Smooth muscle cell (in vitro differentiated cells): ENCODE measurements around the gene GARIN5A. TPM values are rescaled to one million over a fixed set of nuclear protein-coding genes. Genes with fewer than 3 reads are reported as not detected.

Experiments used
- DNase-seq: peaks from one replicate; lab custom pipeline; 2025; ENCODE audit not compliant: unreplicated experiment; lab: John Stamatoyannopoulos, UW
- H2AFZ ChIP-seq: fragments of 200-600 bp; sonication (generic); 2 replicates; pipeline ENCODE4 v1.6.0; 2016; ENCODE audit warnings: antibody characterized with exemption, low read depth, mild to moderate bottlenecking
- H3F3A ChIP-seq: fragments of 200-600 bp; sonication (generic); 2 replicates; pipeline ENCODE4 v1.6.0; 2017; ENCODE audit warnings: antibody characterized with exemption, low read depth
- H3K27ac ChIP-seq: fragments of 200-600 bp; sonication (generic); 2 replicates; pipeline ENCODE4 v1.5.1; 2016; ENCODE audit warnings: low read depth, mild to moderate bottlenecking
- H3K27me3 ChIP-seq: fragments of 200-600 bp; sonication (generic); 2 replicates; pipeline ENCODE4 v1.6.1; 2016; ENCODE audit warnings: low read depth, mild to moderate bottlenecking
- H3K36me3 ChIP-seq: fragments of 200-600 bp; sonication (generic); 2 replicates; pipeline ENCODE4 v1.5.1; 2016; ENCODE audit warnings: low read depth
- H3K4me1 ChIP-seq: fragments of 200-600 bp; sonication (generic); 2 replicates; pipeline ENCODE4 v1.5.1; 2016; ENCODE audit warnings: low read depth
- H3K4me2 ChIP-seq: fragments of 200-600 bp; sonication (generic); 2 replicates; pipeline ENCODE4 v1.6.0; 2016; ENCODE audit warnings: mild to moderate bottlenecking
- H3K4me3 ChIP-seq: fragments of 200-600 bp; sonication (generic); 2 replicates; pipeline ENCODE4 v1.5.1; 2016; ENCODE audit warnings: mild to moderate bottlenecking
- H3K79me2 ChIP-seq: fragments of 200-600 bp; sonication (generic); 2 replicates; pipeline ENCODE4 v1.6.0; 2016; ENCODE audit warnings: low read depth, mild to moderate bottlenecking
- H3K9ac ChIP-seq: fragments of 200-600 bp; sonication (generic); 2 replicates; pipeline ENCODE4 v1.6.0; 2016; ENCODE audit warnings: low read depth
- H3K9me3 ChIP-seq: fragments of 200-600 bp; sonication (generic); replicated peaks from 2 replicates; pipeline ENCODE4 v1.5.1; 2016; ENCODE audit warnings: low read depth
- H4K20me1 ChIP-seq: fragments of 200-600 bp; sonication (generic); 2 replicates; pipeline ENCODE4 v1.6.0; 2016; ENCODE audit warnings: low read depth
- CTCF ChIP-seq: fragments of 200-600 bp; sonication (generic); IDR thresholded peaks from 2 replicates; pipeline ENCODE4 v1.5.1; 2017; ENCODE audit warnings: borderline replicate concordance, mild to moderate bottlenecking, antibody characterized with exemption; ENCODE audit not compliant: insufficient read depth, poor library complexity, severe bottlenecking
- WGBS: methylation state at CpG from one replicate; pipeline ENCODE4 v1.1.7; 2016; ENCODE audit warnings: low lambda C conversion rate; 5-methylcytosine and 5-hydroxymethylcytosine counted together
- polyA plus RNA-seq: library from polyadenylated mRNA; unstranded; fragments of >200 nt; fragmentation: Nextera tagmentation; extraction: Ambion mirVana; gene quantifications from 2 replicates; pipeline ENCODE4 v1.2.1, GENCODE V29; 2016
- total RNA-seq: library from RNA; depleted of rRNA; stranded (reverse); fragments of >200 nt; gene quantifications from 2 replicates; pipeline ENCODE4 v1.2.3, GENCODE V29; 2014

GARIN5A gene
- total and polyA plus RNA-seq, 2 experiments from 2014 or later: 1.7 to 2.1 TPM

GRCh38 chr19:50519006-50519575 is 42.4 kb upstream of the GARIN5A start:
- H3K4me1 ChIP-seq: no peaks in the 10 kb centered on the region
- H3K79me2 ChIP-seq: no peaks in the 10 kb centered on the region
- no peaks in the 10 kb centered on the region for H3K36me3 ChIP-seq
- whole genome bisulfite sequencing: 97% methylated on average over 40 of the region's 40 CpGs
- no peaks in the 10 kb centered on the region for H4K20me1 ChIP-seq
- no peaks in the 10 kb centered on the region for H3K27me3 ChIP-seq
- no peak overlapping the region for H3K4me3 ChIP-seq
- H3K4me2 ChIP-seq: no peak overlapping the region
- H3F3A ChIP-seq: no peaks in the 10 kb centered on the region
- DNase-seq: no peak
- H3K9ac ChIP-seq: no peak overlapping the region
- no peak for TF ChIP-seq CTCF
- H3K27ac ChIP-seq: no peak overlapping the region
- no peaks in the 10 kb centered on the region for H3K9me3 ChIP-seq
- H2AFZ ChIP-seq: no peak overlapping the region

GRCh38 chr19:50518091-50519005 is 41.7 kb upstream of the GARIN5A start:
- Histone ChIP-seq H3F3A (no peaks in the 10 kb centered on the region), H3K4me1 (no peaks in the 10 kb centered on the region), H3K4me3 (no peak overlapping the region), H3K27me3 (no peaks in the 10 kb centered on the region), H3K4me2 (no peak overlapping the region), H2AFZ (no peak overlapping the region), H3K9ac (no peak overlapping the region), H3K27ac (no peak overlapping the region), H3K9me3 (no peaks in the 10 kb centered on the region), H4K20me1 (no peaks in the 10 kb centered on the region), H3K79me2 (no peaks in the 10 kb centered on the region), H3K36me3 (no peaks in the 10 kb centered on the region)
- 94% methylated on average over 74 of the region's 87 CpGs for WGBS
- DNase-seq: no peak
- TF ChIP-seq CTCF: peak; percentile 11

GRCh38 chr19:50517704-50518075 is 41.0 kb upstream of the GARIN5A start:
- Histone ChIP-seq H3K79me2 (no peaks in the 10 kb centered on the region), H3K4me2 (no peak overlapping the region), H3K27ac (no peak overlapping the region), H3F3A (no peaks in the 10 kb centered on the region), H3K36me3 (no peaks in the 10 kb centered on the region), H3K4me3 (no peak overlapping the region), H4K20me1 (no peaks in the 10 kb centered on the region), H2AFZ (no peak overlapping the region), H3K27me3 (no peaks in the 10 kb centered on the region), H3K9ac (no peak overlapping the region), H3K9me3 (no peaks in the 10 kb centered on the region), H3K4me1 (no peaks in the 10 kb centered on the region)
- no peak for DNase-seq
- 98% methylated on average over 36 of the region's 37 CpGs for WGBS
- TF ChIP-seq CTCF: no peak
